Ectodermal cell (in vitro differentiated cells): ENCODE measurements around the gene HOOK2.
A peak's percentile ranks its signal among the peaks of the same experiment; 100 is the strongest.

Source experiments
- H3K27ac ChIP-seq: 2 replicates; pipeline ENCODE4 v1.7.0; 2013; ENCODE audit warnings: mild to moderate bottlenecking, low read depth, low read length; ENCODE audit not compliant: insufficient read depth, poor library complexity, severe bottlenecking
- H3K27me3 ChIP-seq: 2 replicates; pipeline ENCODE4 v1.7.0; 2013; ENCODE audit warnings: mild to moderate bottlenecking, low read length; ENCODE audit not compliant: insufficient read depth, control insufficient read depth, poor library complexity, severe bottlenecking
- H3K36me3 ChIP-seq: one replicate; pipeline ENCODE4 v1.7.0; 2013; ENCODE audit warnings: low read length; ENCODE audit not compliant: control insufficient read depth, insufficient read depth
- H3K4me1 ChIP-seq: one replicate; pipeline ENCODE4 v1.7.0; 2013; ENCODE audit warnings: low read length; ENCODE audit not compliant: control insufficient read depth, insufficient read depth
- H3K4me3 ChIP-seq: 2 replicates; pipeline ENCODE4 v1.7.0; 2013; ENCODE audit warnings: low read depth, low read length, control low read depth; ENCODE audit not compliant: insufficient read depth
- H3K9me3 ChIP-seq: 2 replicates; pipeline ENCODE4 v1.7.0; 2013; ENCODE audit warnings: mild to moderate bottlenecking, low read length, moderate library complexity; ENCODE audit not compliant: control insufficient read depth
- WGBS, 2 experiments: methylation state at CpG; one replicate each; pipeline ENCODE4 v1.1.7; 2013; ENCODE audit warnings: missing lambda C conversion rate in 2 of 2; 5-methylcytosine and 5-hydroxymethylcytosine counted together

Gene HOOK2

GRCh38 chr19:12779162-12779993 is 4.0 kb upstream of the HOOK2 start:
- Histone ChIP-seq H3K27me3 (peaks cover 11% of the 10 kb centered on the region), H3K4me1 (peaks cover 28% of the 10 kb centered on the region), H3K36me3 (no peaks in the 10 kb centered on the region), H3K9me3 (no peaks in the 10 kb centered on the region), H3K4me3 (no peak overlapping the region), H3K27ac (no peak overlapping the region)
- 75% methylated on average over 15 of the region's 15 CpGs for WGBS, 2 experiments

GRCh38 chr19:12778905-12779161 is 3.5 kb upstream of the HOOK2 start:
- Histone ChIP-seq H3K27ac (no peak overlapping the region), H3K4me3 (peak overlapping the region; percentile 48), H3K9me3 (no peaks in the 10 kb centered on the region), H3K4me1 (peaks cover 26% of the 10 kb centered on the region), H3K36me3 (no peaks in the 10 kb centered on the region), H3K27me3 (peaks cover 11% of the 10 kb centered on the region)
- WGBS, 2 experiments, result 21 to 28% methylated on average over 6 of the region's 6 CpGs

- 4% methylated on average over 44 of the region's 44 CpGs for WGBS, 2 experiments
- H3K27ac ChIP-seq, result no peak overlapping the region
- peaks cover 11% of the 10 kb centered on the region for H3K27me3 ChIP-seq
- peak overlapping the region; percentile 48 for H3K4me3 ChIP-seq
- no peaks in the 10 kb centered on the region for H3K36me3 ChIP-seq
- peaks cover 21% of the 10 kb centered on the region for H3K4me1 ChIP-seq
- no peaks in the 10 kb centered on the region for H3K9me3 ChIP-seq
Observed at GRCh38 chr19:12778017-12778904, 2.9 kb upstream of the HOOK2 start.

- Histone ChIP-seq H3K27me3 (peaks cover 11% of the 10 kb centered on the region), H3K27ac (no peak overlapping the region), H3K4me1 (peaks cover 18% of the 10 kb centered on the region), H3K9me3 (no peaks in the 10 kb centered on the region), H3K36me3 (no peaks in the 10 kb centered on the region), H3K4me3 (peak overlapping the region; percentile 48)
- 14 to 17% methylated on average over 42 to 43 of the region's 43 CpGs for WGBS, 2 experiments
Observed at GRCh38 chr19:12777217-12778016, 2.1 kb upstream of the HOOK2 start.

GRCh38 chr19:12773571-12773970 is 1.8 kb downstream of the HOOK2 start:
- no peak overlapping the region for H3K4me3 ChIP-seq
- H3K4me1 ChIP-seq, result peaks cover 13% of the 10 kb centered on the region
- 92 to 95% methylated on average over 2 of the region's 2 CpGs for WGBS, 2 experiments
- peaks cover 14% of the 10 kb centered on the region for H3K27me3 ChIP-seq
- no peaks in the 10 kb centered on the region for H3K9me3 ChIP-seq
- no peaks in the 10 kb centered on the region for H3K36me3 ChIP-seq
- H3K27ac ChIP-seq, result no peak overlapping the region

GRCh38 chr19:12772323-12772722 is 3.0 kb downstream of the HOOK2 start:
- Histone ChIP-seq H3K27ac (no peak overlapping the region), H3K4me1 (peaks cover 10% of the 10 kb centered on the region), H3K36me3 (no peaks in the 10 kb centered on the region), H3K27me3 (peaks cover 13% of the 10 kb centered on the region), H3K9me3 (no peaks in the 10 kb centered on the region), H3K4me3 (no peak overlapping the region)
- 82 to 87% methylated on average over 4 of the region's 4 CpGs for WGBS, 2 experiments

- Histone ChIP-seq H3K27ac (no peak overlapping the region), H3K36me3 (no peaks in the 10 kb centered on the region), H3K4me3 (no peak overlapping the region), H3K9me3 (no peaks in the 10 kb centered on the region), H3K27me3 (peaks cover 13% of the 10 kb centered on the region), H3K4me1 (peaks cover 10% of the 10 kb centered on the region)
- 97% methylated on average over 13 of the region's 13 CpGs for WGBS, 2 experiments
Observed at GRCh38 chr19:12770922-12771321, 4.4 kb downstream of the HOOK2 start.

GRCh38 chr19:12769689-12770088 is 5.7 kb downstream of the HOOK2 start:
- no peaks in the 10 kb centered on the region for H3K36me3 ChIP-seq
- 5% methylated on average over 37 of the region's 37 CpGs for WGBS, 2 experiments
- H3K4me1 ChIP-seq, result peaks cover 6% of the 10 kb centered on the region
- peaks cover 7% of the 10 kb centered on the region for H3K27me3 ChIP-seq
- peak overlapping the region; percentile 1 for H3K4me3 ChIP-seq
- H3K9me3 ChIP-seq, result no peaks in the 10 kb centered on the region
- no peak overlapping the region for H3K27ac ChIP-seq

GRCh38 chr19:12767666-12768065 is 7.7 kb downstream of the HOOK2 start:
- 94 to 95% methylated on average over 15 of the region's 15 CpGs for WGBS, 2 experiments
- Histone ChIP-seq H3K36me3 (no peaks in the 10 kb centered on the region), H3K4me3 (no peak overlapping the region)

GRCh38 chr19:12767150-12767549 is 8.2 kb downstream of the HOOK2 start:
- Histone ChIP-seq H3K27me3 (peaks cover 6% of the 10 kb centered on the region), H3K9me3 (no peaks in the 10 kb centered on the region), H3K4me1 (peaks cover 6% of the 10 kb centered on the region), H3K36me3 (no peaks in the 10 kb centered on the region), H3K27ac (no peak overlapping the region), H3K4me3 (no peak overlapping the region)
- 88 to 89% methylated on average over 11 of the region's 11 CpGs for WGBS, 2 experiments

More at GRCh38 chr19:12767666-12768065, 7.7 kb downstream of the HOOK2 start:
- Histone ChIP-seq H3K27ac (no peak overlapping the region), H3K9me3 (no peaks in the 10 kb centered on the region), H3K27me3 (peaks cover 6% of the 10 kb centered on the region), H3K4me1 (peaks cover 6% of the 10 kb centered on the region)
